Measurements from ENCODE around the gene NLGN1.

DNA sequence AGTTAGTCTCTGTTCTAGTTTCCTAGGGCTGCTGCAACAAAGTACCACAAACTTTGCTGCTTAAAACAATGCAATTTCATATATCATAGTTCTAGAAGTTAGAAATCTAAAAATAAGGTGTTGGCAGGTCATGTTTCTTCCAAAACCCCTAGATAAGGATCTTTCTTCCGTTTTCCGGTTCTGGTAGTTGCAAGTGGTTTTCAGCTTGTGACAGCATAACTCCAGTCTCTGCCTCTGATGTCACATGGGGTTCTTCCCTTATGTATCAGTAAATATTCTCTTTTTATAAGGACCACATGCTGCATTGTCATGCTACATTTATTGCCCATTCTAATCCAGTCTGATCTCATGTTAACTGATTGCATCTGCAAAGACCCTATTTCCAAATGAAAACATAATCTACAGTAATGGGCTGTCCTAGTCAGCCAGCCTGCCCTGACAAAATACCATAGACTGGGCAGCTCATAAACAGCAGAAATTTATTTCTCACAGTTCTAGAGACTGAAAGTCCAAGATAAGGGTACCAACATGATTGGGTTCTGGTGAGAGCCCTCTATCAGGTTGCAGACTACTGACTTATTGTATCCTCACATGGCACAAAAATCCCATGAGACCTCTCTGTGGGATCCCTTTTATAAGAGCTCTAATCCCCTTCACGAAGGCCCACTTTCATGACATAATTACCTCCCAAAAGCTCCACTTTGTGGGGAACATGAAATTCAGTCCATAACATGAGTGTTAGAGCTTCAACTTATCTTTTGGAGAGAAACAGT lies 819.6 kb downstream of the NLGN1 start:
- TF ChIP-seq, protein P1, sequence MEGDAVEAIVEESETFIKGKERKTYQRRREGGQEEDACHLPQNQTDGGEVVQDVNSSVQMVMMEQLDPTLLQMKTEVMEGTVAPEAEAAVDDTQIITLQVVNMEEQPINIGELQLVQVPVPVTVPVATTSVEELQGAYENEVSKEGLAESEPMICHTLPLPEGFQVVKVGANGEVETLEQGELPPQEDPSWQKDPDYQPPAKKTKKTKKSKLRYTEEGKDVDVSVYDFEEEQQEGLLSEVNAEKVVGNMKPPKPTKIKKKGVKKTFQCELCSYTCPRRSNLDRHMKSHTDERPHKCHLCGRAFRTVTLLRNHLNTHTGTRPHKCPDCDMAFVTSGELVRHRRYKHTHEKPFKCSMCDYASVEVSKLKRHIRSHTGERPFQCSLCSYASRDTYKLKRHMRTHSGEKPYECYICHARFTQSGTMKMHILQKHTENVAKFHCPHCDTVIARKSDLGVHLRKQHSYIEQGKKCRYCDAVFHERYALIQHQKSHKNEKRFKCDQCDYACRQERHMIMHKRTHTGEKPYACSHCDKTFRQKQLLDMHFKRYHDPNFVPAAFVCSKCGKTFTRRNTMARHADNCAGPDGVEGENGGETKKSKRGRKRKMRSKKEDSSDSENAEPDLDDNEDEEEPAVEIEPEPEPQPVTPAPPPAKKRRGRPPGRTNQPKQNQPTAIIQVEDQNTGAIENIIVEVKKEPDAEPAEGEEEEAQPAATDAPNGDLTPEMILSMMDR (IDR thresholded peaks at IDR 0.05) = no peak
- no peak for TF ChIP-seq POLR2A (IDR thresholded peaks at IDR 0.05)
- TF ChIP-seq POLR2AphosphoS5 (IDR thresholded peaks at IDR 0.05) = no peak
